Mesenchymal stem cell (in vitro differentiated cells and primary cell): ENCODE measurements around the gene ZSWIM6.

ENCODE experiments used
- DNase-seq: peaks from one replicate; pipeline ENCODE4 v3.0.0-alpha.2; 2013
- H2AFZ ChIP-seq: one replicate; pipeline ENCODE4 v1.6.1; 2013; ENCODE audit warnings: low read depth, mild to moderate bottlenecking, control low read depth, inconsistent platforms, low read length, moderate library complexity
- H2AK5ac ChIP-seq: 2 replicates; pipeline ENCODE4 v1.6.1; 2013; ENCODE audit warnings: low read length, moderate library complexity, mild to moderate bottlenecking, inconsistent platforms; ENCODE audit not compliant: severe bottlenecking
- H2BK120ac ChIP-seq: one replicate; pipeline ENCODE4 v1.6.1; 2013; ENCODE audit warnings: low read depth, mild to moderate bottlenecking, inconsistent platforms, low read length, moderate library complexity
- H2BK12ac ChIP-seq, 2 experiments: one replicate each; pipeline ENCODE4 v1.6.1; 2013; ENCODE audit warnings: inconsistent platforms in 2 of 2, low read length in 2 of 2, mild to moderate bottlenecking in 2 of 2, moderate library complexity in 2 of 2, control low read depth in 1 of 2
- H2BK15ac ChIP-seq: one replicate; pipeline ENCODE4 v1.6.1; 2013; ENCODE audit warnings: mild to moderate bottlenecking, low read depth, inconsistent platforms; ENCODE audit not compliant: poor library complexity, severe bottlenecking
- H2BK5ac ChIP-seq: 2 replicates; pipeline ENCODE4 v1.6.1; 2013; ENCODE audit warnings: low read depth, mild to moderate bottlenecking, low read length, control low read depth, inconsistent platforms; ENCODE audit not compliant: poor library complexity, severe bottlenecking
- H3K14ac ChIP-seq, 2 experiments: one replicate each; pipeline ENCODE4 v1.6.1; 2013; ENCODE audit warnings: inconsistent platforms in 2 of 2, low read length in 2 of 2, control low read depth in 1 of 2, mild to moderate bottlenecking in 1 of 2, moderate library complexity in 1 of 2
- H3K18ac ChIP-seq, 2 experiments: one replicate each; pipeline ENCODE4 v1.6.1; 2013; ENCODE audit warnings: inconsistent platforms in 2 of 2, low read length in 2 of 2, control low read depth in 1 of 2, low read depth in 1 of 2, mild to moderate bottlenecking in 1 of 2
- H3K23ac ChIP-seq, 2 experiments: one replicate each; pipeline ENCODE4 v1.6.1; 2013; ENCODE audit warnings: inconsistent platforms in 2 of 2, low read length in 2 of 2, mild to moderate bottlenecking in 2 of 2, moderate library complexity in 2 of 2, control low read depth in 1 of 2
- H3K27ac ChIP-seq: 2 replicates; pipeline ENCODE4 v1.5.1; 2013; ENCODE audit warnings: mild to moderate bottlenecking, moderate library complexity, low read length, control low read depth, inconsistent platforms; ENCODE audit not compliant: poor library complexity, severe bottlenecking
- H3K27me3 ChIP-seq, 2 experiments: 2 replicates each; pipeline versions ENCODE4 v1.6.1 to v1.7.0; 2013; ENCODE audit warnings: low read length in 2 of 2, mild to moderate bottlenecking in 2 of 2, moderate library complexity in 2 of 2, control low read depth in 1 of 2, inconsistent platforms in 1 of 2; ENCODE audit not compliant: control insufficient read depth in 1 of 2, insufficient read depth in 1 of 2
- H3K36me3 ChIP-seq, 2 experiments: 2 replicates each; pipeline versions ENCODE4 v1.6.1 to v1.7.0; 2013; ENCODE audit warnings: low read length in 2 of 2, control low read depth in 1 of 2, inconsistent platforms in 1 of 2, low read depth in 1 of 2, mild to moderate bottlenecking in 1 of 2; ENCODE audit not compliant: insufficient read depth in 2 of 2, control insufficient read depth in 1 of 2
- H3K4ac ChIP-seq, 2 experiments: one replicate each; pipeline ENCODE4 v1.6.1; 2013; ENCODE audit warnings: inconsistent platforms in 2 of 2, low read length in 2 of 2, mild to moderate bottlenecking in 2 of 2, moderate library complexity in 2 of 2, control low read depth in 1 of 2, low read depth in 1 of 2
- H3K4me1 ChIP-seq: 2 replicates; pipeline ENCODE4 v1.6.1; 2013; ENCODE audit warnings: low read depth, low read length, control low read depth; ENCODE audit not compliant: control insufficient read depth, insufficient read depth
- H3K4me2 ChIP-seq: 2 replicates; pipeline ENCODE4 v1.6.1; 2013; ENCODE audit warnings: low read length, mild to moderate bottlenecking, inconsistent platforms; ENCODE audit not compliant: poor library complexity, severe bottlenecking
- H3K4me3 ChIP-seq, 2 experiments: 2 replicates each; pipeline versions ENCODE4 v1.5.1 to v1.7.0; 2013; ENCODE audit warnings: low read length in 2 of 2, mild to moderate bottlenecking in 2 of 2, control low read depth in 1 of 2, low read depth in 1 of 2; ENCODE audit not compliant: insufficient read depth in 1 of 2
- H3K79me1 ChIP-seq: replicated peaks from 2 replicates; pipeline ENCODE4 v1.6.1; 2013; ENCODE audit warnings: mild to moderate bottlenecking, control low read depth, low read length, inconsistent platforms; ENCODE audit not compliant: poor library complexity, severe bottlenecking
- H3K9ac ChIP-seq: 2 replicates; pipeline ENCODE4 v1.7.0; 2013; ENCODE audit warnings: mild to moderate bottlenecking, low read length, moderate library complexity
- H3K9me3 ChIP-seq: 2 replicates; pipeline ENCODE4 v1.7.0; 2013; ENCODE audit warnings: mild to moderate bottlenecking, low read length; ENCODE audit not compliant: control insufficient read depth
- H4K8ac ChIP-seq: one replicate; pipeline ENCODE4 v1.6.1; 2013; ENCODE audit warnings: inconsistent platforms, mild to moderate bottlenecking, low read length, moderate library complexity
- H4K91ac ChIP-seq: one replicate; pipeline ENCODE4 v1.6.1; 2013; ENCODE audit warnings: mild to moderate bottlenecking, low read length, inconsistent platforms
- WGBS: methylation state at CpG from one replicate; pipeline ENCODE4 v1.1.7; 2013; ENCODE audit warnings: mixed read lengths; 5-methylcytosine and 5-hydroxymethylcytosine counted together

ZSWIM6 gene

DNA sequence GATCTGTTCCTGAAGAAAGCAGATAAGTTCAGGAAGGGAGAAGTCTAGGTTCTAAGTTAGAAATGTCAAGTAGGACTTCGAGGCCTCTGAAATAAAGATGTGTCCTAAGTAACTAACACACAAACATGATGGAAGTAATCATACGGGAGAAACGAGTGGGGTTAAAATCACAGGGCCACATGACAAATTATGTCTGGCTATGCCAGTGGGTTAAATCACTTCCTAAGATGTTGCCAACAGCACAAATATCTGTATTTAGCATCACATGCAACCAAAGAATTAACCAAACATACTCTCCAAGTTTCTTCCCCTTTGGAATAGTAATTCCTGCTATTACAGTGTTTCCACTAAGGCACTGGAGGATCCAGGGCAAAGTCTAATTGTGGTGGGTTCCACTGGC, 13.7 kb upstream of the ZSWIM6 start:
- Histone ChIP-seq H3K9ac (no peak overlapping the region), H2BK15ac (no peak overlapping the region), H3K36me3 (peaks cover 0 to 4% of the 10 kb centered on the region in 2 experiments), H3K27ac (no peak overlapping the region), H4K91ac (peak overlapping the region; percentile 47), H2AK5ac (no peak overlapping the region), H2BK12ac (peak overlapping the region in 1 of 2 experiments; percentile 75), H3K27me3 (no peaks in the 10 kb centered on the region), H3K4me2 (no peak overlapping the region), H3K23ac (no peak overlapping the region), H3K18ac (no peak overlapping the region), H3K4me1 (peaks cover 7% of the 10 kb centered on the region), H3K79me1 (no peaks in the 10 kb centered on the region), H4K8ac (peak overlapping the region; percentile 24), H3K9me3 (no peaks in the 10 kb centered on the region), H3K14ac (no peak overlapping the region), H3K4me3 (no peak overlapping the region), H2BK5ac (no peak overlapping the region), H3K4ac (peak overlapping the region in 1 of 2 experiments; percentile 38), H2BK120ac (no peak overlapping the region), H2AFZ (no peak overlapping the region)
- WGBS: 87% methylated on average over 3 of the region's 3 CpGs
- DNase-seq: no peak

- 45% methylated on average over 7 of the region's 9 CpGs for WGBS
- DNase-seq: peak; percentile 16
Measured at GRCh38 chr5:61319388-61320146, 12.5 kb upstream of the ZSWIM6 start.

GRCh38 chr5:61320860-61321259, 11.2 kb upstream of the ZSWIM6 start:
- no peak overlapping the region for H3K27ac ChIP-seq
- no peak for DNase-seq
- H3K36me3 ChIP-seq: peaks cover 0 to 4% of the 10 kb centered on the region in 2 experiments
- peak overlapping the region in 1 of 2 experiments; percentile 54 for H3K4ac ChIP-seq
- H3K4me2 ChIP-seq: no peak overlapping the region
- no peak overlapping the region for H4K91ac ChIP-seq
- WGBS: 83% methylated on average over 1 of the region's 3 CpGs
- no peak overlapping the region for H2BK5ac ChIP-seq
- no peak overlapping the region for H4K8ac ChIP-seq
- H3K9ac ChIP-seq: no peak overlapping the region
- H3K4me1 ChIP-seq: peaks cover 4% of the 10 kb centered on the region
- H3K9me3 ChIP-seq: no peaks in the 10 kb centered on the region
- no peak overlapping the region for H3K18ac ChIP-seq
- H3K14ac ChIP-seq: no peak overlapping the region
- H2BK12ac ChIP-seq: peak overlapping the region in 1 of 2 experiments; percentile 4
- no peaks in the 10 kb centered on the region for H3K79me1 ChIP-seq
- H2AFZ ChIP-seq: no peak overlapping the region
- H2AK5ac ChIP-seq: no peak overlapping the region
- H3K23ac ChIP-seq: no peak overlapping the region
- H2BK120ac ChIP-seq: no peak overlapping the region
- no peak overlapping the region for H3K4me3 ChIP-seq
- H2BK15ac ChIP-seq: no peak overlapping the region
- no peaks in the 10 kb centered on the region for H3K27me3 ChIP-seq

More at GRCh38 chr5:61319388-61320146, 12.5 kb upstream of the ZSWIM6 start:
- Histone ChIP-seq H3K27ac (no peak overlapping the region), H2AK5ac (no peak overlapping the region), H2BK120ac (no peak overlapping the region), H2BK15ac (no peak overlapping the region), H3K9ac (peak overlapping the region; percentile 4), H3K27me3 (no peaks in the 10 kb centered on the region), H3K23ac (no peak overlapping the region), H3K4me2 (no peak overlapping the region), H3K4me1 (peaks cover 4% of the 10 kb centered on the region), H4K91ac (no peak overlapping the region), H2AFZ (no peak overlapping the region), H2BK12ac (peak overlapping the region in 1 of 2 experiments; percentile 64), H3K9me3 (no peaks in the 10 kb centered on the region), H3K14ac (no peak overlapping the region), H3K79me1 (no peaks in the 10 kb centered on the region), H3K36me3 (peaks cover 0 to 4% of the 10 kb centered on the region in 2 experiments), H4K8ac (peak overlapping the region; percentile 77), H3K18ac (peak overlapping the region; percentile 24 to 68), H2BK5ac (no peak overlapping the region), H3K4ac (peak overlapping the region; percentile 59 to 75), H3K4me3 (no peak overlapping the region)

- no peak overlapping the region for H2BK120ac ChIP-seq
- H2AK5ac ChIP-seq: no peak overlapping the region
- H3K27ac ChIP-seq: no peak overlapping the region
- H4K91ac ChIP-seq: no peak overlapping the region
- no peak overlapping the region for H3K4me3 ChIP-seq
- H2BK15ac ChIP-seq: peak overlapping the region; percentile 39
- no peaks in the 10 kb centered on the region for H3K79me1 ChIP-seq
- H3K23ac ChIP-seq: no peak overlapping the region
- no peak overlapping the region for H2BK5ac ChIP-seq
- H3K4ac ChIP-seq: no peak overlapping the region
- H3K4me1 ChIP-seq: peaks cover 4% of the 10 kb centered on the region
- no peak overlapping the region for H3K9ac ChIP-seq
- H3K36me3 ChIP-seq: peaks cover 0 to 4% of the 10 kb centered on the region in 2 experiments
- no peak for DNase-seq
- no peak overlapping the region for H2AFZ ChIP-seq
- no peak overlapping the region for H3K4me2 ChIP-seq
- no peaks in the 10 kb centered on the region for H3K9me3 ChIP-seq
- H4K8ac ChIP-seq: no peak overlapping the region
- H2BK12ac ChIP-seq: no peak overlapping the region
- H3K18ac ChIP-seq: no peak overlapping the region
- WGBS: 100% methylated on average over 1 of the region's 2 CpGs
- no peaks in the 10 kb centered on the region for H3K27me3 ChIP-seq
- H3K14ac ChIP-seq: no peak overlapping the region
Measured at GRCh38 chr5:61321669-61322068, 10.4 kb upstream of the ZSWIM6 start.
